Immature natural killer cell (primary cell): Measurements from ENCODE around the gene SNAPC2. TPM values are rescaled to one million over a fixed set of nuclear protein-coding genes. Genes with fewer than 3 reads are reported as not detected.

Experiments
- DNase-seq, 3 donors: peaks; one replicate each; pipeline ENCODE4 v3.0.0; 2022; ENCODE audit warnings: mixed read lengths in 1 of 3
- H3K27ac Mint-ChIP-seq, 6 donors: one replicate each; pipeline ENCODE4 v1.8.0; 2020; ENCODE audit warnings: mixed read lengths in 6 of 6, mild to moderate bottlenecking in 5 of 6, inconsistent platforms in 4 of 6, moderate library complexity in 3 of 6
- H3K27me3 Mint-ChIP-seq, 3 donors: one replicate each; pipeline ENCODE4 v1.8.0; 2020 to 2021; ENCODE audit warnings: low read depth in 3 of 3, mild to moderate bottlenecking in 3 of 3, mixed read lengths in 3 of 3, moderate library complexity in 3 of 3, inconsistent platforms in 1 of 3
- H3K36me3 Mint-ChIP-seq, 3 donors: one replicate each; pipeline ENCODE4 v1.8.0; 2020; ENCODE audit warnings: mixed read lengths in 3 of 3, inconsistent platforms in 2 of 3, mild to moderate bottlenecking in 2 of 3
- H3K4me1 Mint-ChIP-seq, 2 donors: one replicate each; pipeline ENCODE4 v1.8.0; 2020; ENCODE audit warnings: inconsistent platforms in 2 of 2, mild to moderate bottlenecking in 2 of 2, mixed read lengths in 2 of 2, moderate library complexity in 1 of 2
- H3K4me3 Mint-ChIP-seq, 5 donors: one replicate each; pipeline ENCODE4 v1.8.0; 2020; ENCODE audit warnings: mild to moderate bottlenecking in 5 of 5, mixed read lengths in 5 of 5, inconsistent platforms in 3 of 5, moderate library complexity in 3 of 5
- H3K9me3 Mint-ChIP-seq, 6 donors: one replicate each; pipeline ENCODE4 v1.8.0; 2020; ENCODE audit warnings: mild to moderate bottlenecking in 6 of 6, mixed read lengths in 6 of 6, inconsistent platforms in 4 of 6, moderate library complexity in 3 of 6
- polyA plus RNA-seq, 3 donors: library from polyadenylated mRNA; unstranded; fragments of 300-500 nt; fragmentation: Illumina TruSeq; gene quantifications; one replicate each; pipeline ENCODE4 v1.2.3, GENCODE V29; 2021

The SNAPC2 gene
- polyA plus RNA-seq, 3 donors from 2014 or later = 15.6 to 31.1 (median 17.0) TPM

DNA sequence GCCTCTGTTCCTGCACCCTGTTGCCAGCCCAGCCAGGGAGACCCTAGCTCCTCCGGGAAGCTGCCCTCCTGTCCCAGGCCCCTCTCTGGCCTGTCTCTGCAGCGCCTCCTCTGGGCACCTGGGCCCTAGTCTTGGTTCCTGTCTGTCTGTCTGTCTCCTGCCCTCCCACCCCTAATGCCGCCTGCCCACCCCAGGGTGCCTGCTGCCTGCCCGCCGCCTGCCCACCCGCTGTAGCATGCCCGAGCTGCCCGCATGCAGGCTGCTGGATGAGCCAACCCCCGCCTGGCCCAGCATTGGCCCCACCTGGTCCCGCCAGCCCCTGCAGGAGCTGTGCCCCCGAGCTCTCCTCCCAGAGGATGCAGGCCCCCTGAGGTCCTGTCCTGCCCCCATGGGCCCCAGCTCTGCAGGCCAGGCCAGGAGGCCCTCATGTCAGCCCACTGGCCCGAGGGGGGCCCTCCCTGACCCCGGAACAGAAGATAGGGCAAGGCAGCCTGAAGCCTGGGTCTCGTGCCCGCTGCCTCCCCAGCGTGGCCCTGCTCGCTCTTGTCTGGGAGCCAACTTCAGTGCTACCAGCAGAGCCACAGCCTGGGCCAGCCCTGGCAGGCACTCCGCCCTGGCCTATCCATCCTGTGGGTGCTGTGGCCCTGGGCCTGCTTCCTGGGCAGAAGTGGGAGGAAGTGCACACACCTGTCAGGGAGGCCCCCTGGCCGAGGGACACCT, 11.2 kb upstream of the SNAPC2 start:
- Mint-ChIP-seq H3K4me1 (peaks cover 18 to 20% of the 10 kb centered on the region in 2 donors), H3K4me3 (no peak overlapping the region), H3K9me3 (peaks cover 0 to 3% (median 0%) of the 10 kb centered on the region in 6 donors), H3K27me3 (peaks cover 16 to 28% (median 18%) of the 10 kb centered on the region in 3 donors), H3K27ac (no peak overlapping the region), H3K36me3 (peaks cover 0 to 11% (median 10%) of the 10 kb centered on the region in 3 donors)
- peak in 1 of 3 donors; percentile 1 for DNase-seq

DNA sequence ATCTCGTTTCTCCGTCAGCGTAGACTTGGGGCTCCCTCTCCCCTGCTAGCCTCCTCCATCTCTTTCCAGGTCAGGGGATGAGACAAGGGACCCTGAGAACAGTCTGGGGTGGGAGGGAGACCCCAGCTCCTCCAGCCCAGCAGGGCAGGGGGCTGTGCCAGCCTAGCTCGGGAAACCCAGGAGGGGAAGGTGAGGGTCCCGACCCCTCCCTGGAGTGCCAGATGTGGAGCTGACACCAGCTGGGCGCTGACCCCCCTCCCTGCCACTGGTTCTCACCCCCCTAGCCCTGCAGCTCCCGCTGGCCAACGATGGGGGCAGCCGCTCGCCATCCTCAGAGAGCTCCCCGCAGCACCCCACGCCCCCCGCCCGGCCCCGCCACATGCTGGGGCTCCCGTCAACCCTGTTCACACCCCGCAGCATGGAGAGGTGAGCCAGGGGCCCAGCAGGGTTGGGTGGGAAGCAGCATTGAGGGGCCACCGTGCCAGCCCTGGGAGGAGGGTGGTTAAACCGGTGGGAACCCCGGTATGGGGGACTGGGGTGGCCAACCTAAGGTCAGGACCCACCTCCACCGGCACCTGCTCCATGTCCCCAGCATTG, 10.6 kb upstream of the SNAPC2 start:
- H3K27ac Mint-ChIP-seq = no peak overlapping the region
- H3K27me3 Mint-ChIP-seq = peaks cover 11 to 27% (median 15%) of the 10 kb centered on the region in 3 donors

DNA sequence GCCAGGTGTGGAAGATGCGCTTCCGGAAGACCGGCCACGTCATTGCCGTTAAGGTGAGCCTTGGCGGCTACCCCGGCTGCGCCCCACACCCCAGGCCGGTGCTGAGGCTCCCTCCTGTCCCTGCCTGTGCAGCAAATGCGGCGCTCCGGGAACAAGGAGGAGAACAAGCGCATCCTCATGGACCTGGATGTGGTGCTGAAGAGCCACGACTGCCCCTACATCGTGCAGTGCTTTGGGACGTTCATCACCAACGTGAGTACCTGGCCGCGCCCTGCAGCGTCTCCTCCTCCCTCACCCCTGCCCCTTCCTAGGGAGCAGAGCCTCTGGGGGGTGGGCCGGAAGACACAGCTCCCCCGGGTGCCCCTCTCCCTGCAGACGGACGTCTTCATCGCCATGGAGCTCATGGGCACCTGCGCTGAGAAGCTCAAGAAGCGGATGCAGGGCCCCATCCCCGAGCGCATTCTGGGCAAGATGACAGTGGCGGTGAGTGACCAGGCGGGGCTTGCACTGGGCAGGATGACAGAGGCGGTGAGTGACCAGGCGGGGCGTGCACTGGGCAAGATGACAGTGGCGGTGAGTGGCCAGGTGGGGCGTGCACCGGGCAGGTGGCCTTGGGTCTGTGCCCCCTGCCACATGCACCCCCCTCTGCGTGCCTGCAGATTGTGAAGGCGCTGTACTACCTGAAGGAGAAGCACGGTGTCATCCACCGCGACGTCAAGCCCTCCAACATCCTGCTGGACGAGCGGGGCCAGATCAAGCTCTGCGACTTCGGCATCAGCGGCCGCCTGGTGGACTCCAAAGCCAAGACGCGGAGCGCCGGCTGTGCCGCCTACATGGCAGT, 9.6 kb upstream of the SNAPC2 start:
- Mint-ChIP-seq H3K27me3 (peaks cover 11 to 29% (median 18%) of the 10 kb centered on the region in 3 donors), H3K36me3 (peaks cover 0 to 11% (median 10%) of the 10 kb centered on the region in 3 donors), H3K4me3 (no peak overlapping the region), H3K27ac (peak overlapping the region in 1 of 6 donors; percentile 35), H3K4me1 (peaks cover 8 to 11% of the 10 kb centered on the region in 2 donors), H3K9me3 (peaks cover 0 to 3% (median 0%) of the 10 kb centered on the region in 6 donors)
- no peak for DNase-seq

More for the DNA sequence above, 10.6 kb upstream of the SNAPC2 start:
- Mint-ChIP-seq H3K36me3 (peaks cover 0 to 11% (median 10%) of the 10 kb centered on the region in 3 donors), H3K4me1 (peaks cover 16% of the 10 kb centered on the region in 2 donors), H3K9me3 (peaks cover 0 to 3% (median 0%) of the 10 kb centered on the region in 6 donors), H3K4me3 (no peak overlapping the region)
- DNase-seq = no peak

- H3K4me3 Mint-ChIP-seq = no peak overlapping the region
- peaks cover 14 to 30% (median 20%) of the 10 kb centered on the region in 3 donors for H3K27me3 Mint-ChIP-seq
- H3K27ac Mint-ChIP-seq = no peak overlapping the region
- peak in 1 of 3 donors; percentile 0 for DNase-seq
- H3K36me3 Mint-ChIP-seq = peaks cover 0 to 11% (median 10%) of the 10 kb centered on the region in 3 donors
- H3K9me3 Mint-ChIP-seq = peaks cover 0 to 3% (median 0%) of the 10 kb centered on the region in 6 donors
- H3K4me1 Mint-ChIP-seq = peaks cover 7 to 13% of the 10 kb centered on the region in 2 donors
Measured at GRCh38 chr19:7911508-7912143, 8.5 kb upstream of the SNAPC2 start.

GRCh38 chr19:7912144-7912696, 7.9 kb upstream of the SNAPC2 start:
- Mint-ChIP-seq H3K9me3 (peaks cover 0 to 5% (median 0%) of the 10 kb centered on the region in 6 donors), H3K36me3 (peaks cover 0 to 10% (median 10%) of the 10 kb centered on the region in 3 donors), H3K27ac (no peak overlapping the region), H3K4me3 (no peak overlapping the region), H3K4me1 (peaks cover 13% of the 10 kb centered on the region in 2 donors), H3K27me3 (peaks cover 18 to 30% (median 24%) of the 10 kb centered on the region in 3 donors)
- DNase-seq = no peak

GRCh38 chr19:7912697-7913564, 7.2 kb upstream of the SNAPC2 start:
- H3K4me3 Mint-ChIP-seq = no peak overlapping the region
- H3K27me3 Mint-ChIP-seq = peaks cover 20 to 30% (median 26%) of the 10 kb centered on the region in 3 donors

DNA sequence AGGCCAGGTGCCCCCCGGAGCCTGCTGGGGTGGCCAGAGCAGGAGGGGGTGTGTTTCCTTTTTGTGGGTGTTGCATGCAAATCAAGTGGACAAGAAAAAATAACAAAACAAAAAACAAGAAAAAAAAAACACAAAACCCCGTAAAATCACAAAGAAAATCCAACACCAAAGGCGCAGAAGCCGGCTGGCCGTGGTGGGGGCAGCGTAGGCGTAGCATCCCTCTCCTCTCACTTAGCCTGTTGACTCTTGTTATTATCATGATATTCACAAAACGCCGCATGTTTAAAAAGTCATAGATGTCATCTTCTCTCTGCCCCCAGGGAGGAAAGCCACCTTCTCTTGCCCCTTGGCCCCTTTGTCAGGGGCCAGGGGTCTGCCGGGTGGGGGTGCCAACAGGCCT, 6.5 kb upstream of the SNAPC2 start:
- H3K27me3 Mint-ChIP-seq = peaks cover 26 to 31% (median 31%) of the 10 kb centered on the region in 3 donors
- H3K27ac Mint-ChIP-seq = no peak overlapping the region

More at GRCh38 chr19:7912697-7913564, 7.2 kb upstream of the SNAPC2 start:
- peaks cover 0 to 5% (median 0%) of the 10 kb centered on the region in 6 donors for H3K9me3 Mint-ChIP-seq
- H3K36me3 Mint-ChIP-seq = peaks cover 0 to 10% (median 8%) of the 10 kb centered on the region in 3 donors
- H3K27ac Mint-ChIP-seq = peak overlapping the region in 1 of 6 donors; percentile 71
- DNase-seq = peak in 1 of 3 donors; percentile 0
- H3K4me1 Mint-ChIP-seq = peaks cover 13% of the 10 kb centered on the region in 2 donors

GRCh38 chr19:7914099-7914498, 6.0 kb upstream of the SNAPC2 start:
- H3K36me3 Mint-ChIP-seq = peaks cover 0 to 10% (median 8%) of the 10 kb centered on the region in 3 donors
- H3K27me3 Mint-ChIP-seq = peaks cover 29 to 34% (median 30%) of the 10 kb centered on the region in 3 donors
- H3K4me3 Mint-ChIP-seq = peak overlapping the region in 1 of 5 donors; percentile 7
- DNase-seq = no peak
- H3K27ac Mint-ChIP-seq = peak overlapping the region in 1 of 6 donors; percentile 50
- peaks cover 13 to 15% of the 10 kb centered on the region in 2 donors for H3K4me1 Mint-ChIP-seq
- peaks cover 0 to 5% (median 0%) of the 10 kb centered on the region in 6 donors for H3K9me3 Mint-ChIP-seq

More for the DNA sequence above, 6.5 kb upstream of the SNAPC2 start:
- H3K36me3 Mint-ChIP-seq = peaks cover 0 to 10% (median 8%) of the 10 kb centered on the region in 3 donors
- peaks cover 13 to 15% of the 10 kb centered on the region in 2 donors for H3K4me1 Mint-ChIP-seq
- peaks cover 0 to 5% (median 0%) of the 10 kb centered on the region in 6 donors for H3K9me3 Mint-ChIP-seq
- no peak overlapping the region for H3K4me3 Mint-ChIP-seq
- DNase-seq = no peak

GRCh38 chr19:7914598-7915045, 5.5 kb upstream of the SNAPC2 start, which contains the start of gene TGFBR3L:
Gene TGFBR3L (plus strand): TSS chr19:7914830.
- H3K9me3 Mint-ChIP-seq = peaks cover 0 to 5% (median 0%) of the 10 kb centered on the region in 6 donors
- H3K27me3 Mint-ChIP-seq = peaks cover 30 to 37% (median 34%) of the 10 kb centered on the region in 3 donors
- H3K4me1 Mint-ChIP-seq = peaks cover 15% of the 10 kb centered on the region in 2 donors
- H3K27ac Mint-ChIP-seq = peak within 1 kb of the TSS in 3 of 6 donors; percentile 46 to 61 (median 50)
- H3K4me3 Mint-ChIP-seq = peak within 1 kb of the TSS; percentile 53 to 68 (median 59)
- peaks cover 0 to 10% (median 8%) of the 10 kb centered on the region in 3 donors for H3K36me3 Mint-ChIP-seq
- DNase-seq = no peak

- peaks cover 0 to 10% (median 8%) of the 10 kb centered on the region in 3 donors for H3K36me3 Mint-ChIP-seq
- peak overlapping the region in 3 of 6 donors; percentile 11 to 61 (median 46) for H3K27ac Mint-ChIP-seq
- peaks cover 34 to 43% (median 40%) of the 10 kb centered on the region in 3 donors for H3K27me3 Mint-ChIP-seq
Measured at GRCh38 chr19:7915250-7916102, 4.7 kb upstream of the SNAPC2 start.

More at GRCh38 chr19:7915250-7916102, 4.7 kb upstream of the SNAPC2 start:
- Mint-ChIP-seq H3K4me1 (peaks cover 20 to 21% of the 10 kb centered on the region in 2 donors), H3K4me3 (peak overlapping the region; percentile 53 to 68 (median 59)), H3K9me3 (peaks cover 0 to 5% (median 0%) of the 10 kb centered on the region in 6 donors)
- DNase-seq = no peak
